Liver (tissue), 9 donors: ENCODE data around the gene DDAH2. TPM values are rescaled to one million over a fixed set of nuclear protein-coding genes. Genes with fewer than 3 reads are reported as not detected.

Source experiments
- DNase-seq: peaks from one replicate; pipeline ENCODE4 v3.0.0-alpha.2; 2017; ENCODE audit warnings: low spot score
- H3K27ac ChIP-seq, 2 donors: one replicate each; pipeline ENCODE4 v1.7.0; 2013; ENCODE audit warnings: inconsistent platforms in 2 of 2, low read length in 2 of 2, control low read depth in 1 of 2, low read depth in 1 of 2, mild to moderate bottlenecking in 1 of 2
- H3K27me3 ChIP-seq, 4 donors: one replicate each; pipeline versions ENCODE4 v1.6.1 to v1.7.0; 2013; ENCODE audit warnings: low read length in 3 of 4, inconsistent platforms in 1 of 4, mild to moderate bottlenecking in 1 of 4, moderate library complexity in 1 of 4; ENCODE audit not compliant: control insufficient read depth in 4 of 4, insufficient read depth in 4 of 4
- H3K36me3 ChIP-seq, 4 donors: one replicate each; pipeline versions ENCODE4 v1.6.1 to v1.7.0; 2013; ENCODE audit warnings: low read length in 3 of 4, mild to moderate bottlenecking in 3 of 4, low read depth in 1 of 4, moderate library complexity in 1 of 4; ENCODE audit not compliant: control insufficient read depth in 4 of 4, insufficient read depth in 3 of 4
- H3K4me1 ChIP-seq, 4 donors: one replicate each; pipeline versions ENCODE4 v1.6.1 to v1.7.0; 2013; ENCODE audit warnings: low read length in 3 of 4, mild to moderate bottlenecking in 3 of 4, moderate library complexity in 1 of 4; ENCODE audit not compliant: control insufficient read depth in 4 of 4, insufficient read depth in 4 of 4
- H3K4me3 ChIP-seq, 3 donors: one replicate each; pipeline versions ENCODE4 v1.6.1 to v1.7.0; 2013; ENCODE audit warnings: low read length in 3 of 3, control low read depth in 1 of 3, low read depth in 1 of 3, mild to moderate bottlenecking in 1 of 3
- H3K9ac ChIP-seq, 2 donors: one replicate each; pipeline ENCODE4 v1.7.0; 2013; ENCODE audit warnings: low read length in 2 of 2, mild to moderate bottlenecking in 2 of 2, moderate library complexity in 2 of 2, control low read depth in 1 of 2, low read depth in 1 of 2
- H3K9me3 ChIP-seq, 4 donors: one replicate each; pipeline versions ENCODE4 v1.6.1 to v1.7.0; 2013; ENCODE audit warnings: low read length in 3 of 4; ENCODE audit not compliant: control insufficient read depth in 4 of 4
- ATF3 ChIP-seq: IDR thresholded peaks from 2 replicates; pipeline ENCODE4 v1.6.1; 2016; ENCODE audit warnings: antibody characterized with exemption
- CTCF ChIP-seq: fragments of 150-350 bp; IDR thresholded peaks from 2 replicates; pipeline ENCODE4 v1.5.1; 2017; ENCODE audit warnings: improper control_type of control experiment, low read depth, low read length; ENCODE audit not compliant: missing input control
- EGR1 ChIP-seq, 2 donors: IDR thresholded peaks; 2 replicates each; pipeline ENCODE4 v1.6.1; 2016 to 2018; ENCODE audit warnings: antibody characterized with exemption in 2 of 2, low read depth in 2 of 2
- FOXA1 ChIP-seq: IDR thresholded peaks from 2 replicates; pipeline ENCODE4 v1.6.1; 2016; ENCODE audit warnings: antibody characterized with exemption
- FOXA2 ChIP-seq: IDR thresholded peaks from 2 replicates; pipeline ENCODE4 v1.6.1; 2016; ENCODE audit warnings: antibody characterized with exemption
- GABPA ChIP-seq, 2 donors: IDR thresholded peaks in 1 of 2; conservative IDR thresholded peaks in 1 of 2; 2 replicates each; pipeline ENCODE4 v1.6.1; 2016; ENCODE audit warnings: antibody characterized with exemption in 2 of 2, mild to moderate bottlenecking in 1 of 2, moderate library complexity in 1 of 2
- HNF4A ChIP-seq, 2 donors: conservative IDR thresholded peaks; 2 replicates each; pipeline ENCODE4 v1.6.1; 2016; ENCODE audit warnings: antibody characterized with exemption in 2 of 2, mild to moderate bottlenecking in 2 of 2
- HNF4G ChIP-seq: IDR thresholded peaks from 2 replicates; pipeline ENCODE4 v1.6.1; 2016; ENCODE audit warnings: antibody characterized with exemption
- JUND ChIP-seq, 2 donors: IDR thresholded peaks; 2 replicates each; pipeline ENCODE4 v1.6.1; 2016; ENCODE audit warnings: antibody characterized with exemption in 2 of 2
- NR2F2 ChIP-seq: IDR thresholded peaks from 2 replicates; pipeline ENCODE4 v1.6.1; 2016; ENCODE audit warnings: antibody characterized with exemption
- RAD21 ChIP-seq, 2 donors: IDR thresholded peaks; 2 replicates each; pipeline ENCODE4 v1.6.1; 2016; ENCODE audit warnings: antibody characterized with exemption in 2 of 2, mild to moderate bottlenecking in 2 of 2
- REST ChIP-seq: IDR thresholded peaks from 2 replicates; pipeline ENCODE4 v1.6.1; 2016; ENCODE audit warnings: antibody characterized with exemption, mild to moderate bottlenecking
- RXRA ChIP-seq, 2 donors: IDR thresholded peaks; 2 replicates each; pipeline ENCODE4 v1.6.1; 2017 to 2018; ENCODE audit warnings: antibody characterized with exemption in 2 of 2, mild to moderate bottlenecking in 1 of 2
- SP1 ChIP-seq: IDR thresholded peaks from 2 replicates; pipeline ENCODE4 v1.6.1; 2018; ENCODE audit warnings: antibody characterized with exemption, mild to moderate bottlenecking
- TAF1 ChIP-seq: conservative IDR thresholded peaks from 2 replicates; pipeline ENCODE4 v1.6.1; 2016; ENCODE audit warnings: antibody characterized with exemption, mild to moderate bottlenecking
- YY1 ChIP-seq: IDR thresholded peaks from 2 replicates; pipeline ENCODE4 v1.6.1; 2016; ENCODE audit warnings: antibody characterized with exemption, mild to moderate bottlenecking
- ZBTB33 ChIP-seq: IDR thresholded peaks from 2 replicates; pipeline ENCODE4 v1.6.1; 2016; ENCODE audit warnings: antibody characterized with exemption
- WGBS: extraction: QIAGEN DNeasy Blood & Tissue Kit; methylation state at CpG from one replicate; pipeline ENCODE4 v1.1.7; 2013; 5-methylcytosine and 5-hydroxymethylcytosine counted together
- polyA plus RNA-seq, 2 donors: library from polyadenylated mRNA; stranded (reverse) in 1 of 2; unstranded in 1 of 2; fragments of 200-250 nt in 1 of 2; fragments of >200 nt in 1 of 2; fragmentation: Nextera tagmentation in 1 of 2; extraction: Ambion mirVana in 1 of 2; gene quantifications; one replicate each; pipeline versions ENCODE4 v1.2.1 to v1.2.3, GENCODE V29; 2013 to 2015
- total RNA-seq, 2 donors: library from RNA; depleted of rRNA; stranded (reverse); fragments of >200 nt; gene quantifications; one replicate each; pipeline ENCODE4 v1.2.3, GENCODE V29; 2014
- donor health status: healthy.
- donor health status: healthy.
- donor health status: healthy.
- donor health status: healthy.
- donor health status: healthy.

Gene DDAH2
- total and polyA plus RNA-seq, 4 donors, result 19.8 to 31.4 (median 23.2) TPM

GRCh38 chr6:31717499-31718222 lies 11.4 kb downstream of the DDAH2 start:
- WGBS, result 67% methylated on average over 10 of the region's 10 CpGs
- no peak for DNase-seq
- Histone ChIP-seq H3K4me3 (no peak overlapping the region), H3K36me3 (no peaks in the 10 kb centered on the region), H3K9ac (no peak overlapping the region), H3K9me3 (no peaks in the 10 kb centered on the region), H3K27ac (no peak overlapping the region), H3K27me3 (no peaks in the 10 kb centered on the region), H3K4me1 (no peaks in the 10 kb centered on the region)
- TF ChIP-seq FOXA1 (no peak), NR2F2 (no peak), HNF4G (no peak), YY1 (no peak), HNF4A (conservative IDR thresholded peaks at IDR 0.05) (no peak), ATF3 (no peak), CTCF (peak; percentile 18), RXRA (IDR thresholded peaks at IDR 0.05) (no peak), EGR1 (IDR thresholded peaks at IDR 0.05; ENCODE audit: low read depth in 2 of 2) (no peak), TAF1 (no peak), FOXA2 (no peak), ZBTB33 (no peak), REST (no peak), SP1 (no peak), RAD21 (IDR thresholded peaks at IDR 0.05) (peak in 1 of 2 donors; percentile 39), JUND (IDR thresholded peaks at IDR 0.05) (no peak), GABPA (IDR thresholded peaks at IDR 0.05 in 1 of 2, conservative IDR thresholded peaks at IDR 0.05 in 1 of 2) (no peak)
